Spleen (tissue), 7 donors: ENCODE measurements around the gene PGBD5.

Experiments used
- POLR2AphosphoS5 ChIP-seq, 3 donors: sonication (generic); formaldehyde crosslinking; IDR thresholded peaks; one replicate each; pipeline ENCODE4 v1.5.1; 2017; ENCODE audit warnings: antibody characterized with exemption in 3 of 3
- TF ChIP-seq, protein P1 (sequence below), 11 experiments: fragments of 200-600 bp in 7 of 11; fragments of 450-650 bp in 4 of 11; sonication (generic) in 4 of 11; IDR thresholded peaks in 8 of 11; conservative IDR thresholded peaks in 3 of 11; 1 replicate in 7 of 11; 2 replicates in 4 of 11; pipeline versions ENCODE4 v1.4.0 to v1.8.0; 2016 to 2021; ENCODE audit warnings: antibody characterized with exemption in 11 of 11, inconsistent platforms in 4 of 11, mild to moderate bottlenecking in 1 of 11
- donor health status: DM: no; HTN: no; CAD: no; lungs with moderate emphysema.
- donor health status: DM: no; HTN: no; CAD: no.
- donor health status: DM: no; HTN: no; CAD: no.

- TF ChIP-seq, protein P1, sequence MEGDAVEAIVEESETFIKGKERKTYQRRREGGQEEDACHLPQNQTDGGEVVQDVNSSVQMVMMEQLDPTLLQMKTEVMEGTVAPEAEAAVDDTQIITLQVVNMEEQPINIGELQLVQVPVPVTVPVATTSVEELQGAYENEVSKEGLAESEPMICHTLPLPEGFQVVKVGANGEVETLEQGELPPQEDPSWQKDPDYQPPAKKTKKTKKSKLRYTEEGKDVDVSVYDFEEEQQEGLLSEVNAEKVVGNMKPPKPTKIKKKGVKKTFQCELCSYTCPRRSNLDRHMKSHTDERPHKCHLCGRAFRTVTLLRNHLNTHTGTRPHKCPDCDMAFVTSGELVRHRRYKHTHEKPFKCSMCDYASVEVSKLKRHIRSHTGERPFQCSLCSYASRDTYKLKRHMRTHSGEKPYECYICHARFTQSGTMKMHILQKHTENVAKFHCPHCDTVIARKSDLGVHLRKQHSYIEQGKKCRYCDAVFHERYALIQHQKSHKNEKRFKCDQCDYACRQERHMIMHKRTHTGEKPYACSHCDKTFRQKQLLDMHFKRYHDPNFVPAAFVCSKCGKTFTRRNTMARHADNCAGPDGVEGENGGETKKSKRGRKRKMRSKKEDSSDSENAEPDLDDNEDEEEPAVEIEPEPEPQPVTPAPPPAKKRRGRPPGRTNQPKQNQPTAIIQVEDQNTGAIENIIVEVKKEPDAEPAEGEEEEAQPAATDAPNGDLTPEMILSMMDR (IDR thresholded peaks at IDR 0.05 in 8 of 11, conservative IDR thresholded peaks at IDR 0.05 in 3 of 11): no peak
- no peak for TF ChIP-seq POLR2AphosphoS5 (IDR thresholded peaks at IDR 0.05)
Observed at GRCh38 chr1:230356190-230356589, 69.9 kb downstream of the PGBD5 start.
